ENCODE results near the gene KCNAB2.
"Not testable (repeated sequence)": the region's sequence is repeated elsewhere in the genome, so short reads cannot be mapped to it uniquely, and the experiment has no call there.

The KCNAB2 gene

GRCh38 chr1:6073480-6074053 is 27.9 kb downstream of the KCNAB2 start:
- no peak for DNase-seq (ENCODE audit: low read depth)

GRCh38 chr1:6074192-6074901 is 28.7 kb downstream of the KCNAB2 start:
- no peak overlapping the region for H3K4me3 ChIP-seq (ENCODE audit: low read depth, low read length)
- no peak for DNase-seq (ENCODE audit: low read depth)

More at GRCh38 chr1:6073480-6074053, 27.9 kb downstream of the KCNAB2 start:
- H3K4me3 ChIP-seq (ENCODE audit: low read depth, low read length) = no peak overlapping the region

GRCh38 chr1:6075748-6076147 is 30.1 kb downstream of the KCNAB2 start:
- DNase-seq (ENCODE audit: low read depth) = no peak
- H3K4me3 ChIP-seq (ENCODE audit: low read depth, low read length) = no peak overlapping the region

GRCh38 chr1:6077061-6077460 is 31.4 kb downstream of the KCNAB2 start:
- not testable (repeated sequence) for DNase-seq (ENCODE audit: low read depth); H3K4me3 ChIP-seq (ENCODE audit: low read depth, low read length)

- H3K4me3 ChIP-seq (ENCODE audit: low read depth, low read length) = no peak overlapping the region
- no peak for DNase-seq (ENCODE audit: low read depth)
Observed at GRCh38 chr1:6077506-6077905, 31.8 kb downstream of the KCNAB2 start.

- no peak overlapping the region for H3K4me3 ChIP-seq (ENCODE audit: low read depth, low read length)
- no peak for DNase-seq (ENCODE audit: low read depth)
Observed at GRCh38 chr1:6077919-6078318, 32.2 kb downstream of the KCNAB2 start.

GRCh38 chr1:6080469-6080868 is 34.8 kb downstream of the KCNAB2 start:
- no peak overlapping the region for H3K4me3 ChIP-seq (ENCODE audit: low read depth, low read length)
- no peak for DNase-seq (ENCODE audit: low read depth)

GRCh38 chr1:6081901-6082300 is 36.2 kb downstream of the KCNAB2 start:
- no peak overlapping the region for H3K4me3 ChIP-seq (ENCODE audit: low read depth, low read length)
- no peak for DNase-seq (ENCODE audit: low read depth)

GRCh38 chr1:6082430-6082971 is 36.8 kb downstream of the KCNAB2 start:
- DNase-seq (ENCODE audit: low read depth) = no peak

GRCh38 chr1:6083385-6083784 is 37.7 kb downstream of the KCNAB2 start:
- DNase-seq (ENCODE audit: low read depth) = no peak
- no peak overlapping the region for H3K4me3 ChIP-seq (ENCODE audit: low read depth, low read length)

More at GRCh38 chr1:6082430-6082971, 36.8 kb downstream of the KCNAB2 start:
- no peak overlapping the region for H3K4me3 ChIP-seq (ENCODE audit: low read depth, low read length)

- peak; percentile 2 for DNase-seq (ENCODE audit: low read depth)
- H3K4me3 ChIP-seq (ENCODE audit: low read depth, low read length) = no peak overlapping the region
Observed at GRCh38 chr1:6083801-6084446, 38.2 kb downstream of the KCNAB2 start.

GRCh38 chr1:6084781-6085495 is 39.2 kb downstream of the KCNAB2 start:
- DNase-seq (ENCODE audit: low read depth) = no peak
- H3K4me3 ChIP-seq (ENCODE audit: low read depth, low read length) = no peak overlapping the region

- no peak overlapping the region for H3K4me3 ChIP-seq (ENCODE audit: low read depth, low read length)
- no peak for DNase-seq (ENCODE audit: low read depth)
Observed at GRCh38 chr1:6085666-6086065, 40.0 kb downstream of the KCNAB2 start.

GRCh38 chr1:6086358-6086757 is 40.7 kb downstream of the KCNAB2 start:
- H3K4me3 ChIP-seq (ENCODE audit: low read depth, low read length) = no peak overlapping the region
- DNase-seq (ENCODE audit: low read depth) = no peak

- DNase-seq (ENCODE audit: low read depth) = no peak
- H3K4me3 ChIP-seq (ENCODE audit: low read depth, low read length) = no peak overlapping the region
Observed at GRCh38 chr1:6086762-6087376, 41.2 kb downstream of the KCNAB2 start.

- no peak overlapping the region for H3K4me3 ChIP-seq (ENCODE audit: low read depth, low read length)
- no peak for DNase-seq (ENCODE audit: low read depth)
Observed at GRCh38 chr1:6087377-6087772, 41.7 kb downstream of the KCNAB2 start.

- DNase-seq (ENCODE audit: low read depth) = no peak
- H3K4me3 ChIP-seq (ENCODE audit: low read depth, low read length) = no peak overlapping the region
Observed at GRCh38 chr1:6087958-6088357, 42.3 kb downstream of the KCNAB2 start.

- no peak overlapping the region for H3K4me3 ChIP-seq (ENCODE audit: low read depth, low read length)
Observed at GRCh38 chr1:6088956-6089355, 43.3 kb downstream of the KCNAB2 start.

GRCh38 chr1:6090288-6090687 is 44.6 kb downstream of the KCNAB2 start:
- no peak for DNase-seq (ENCODE audit: low read depth)
- no peak overlapping the region for H3K4me3 ChIP-seq (ENCODE audit: low read depth, low read length)

More at GRCh38 chr1:6088956-6089355, 43.3 kb downstream of the KCNAB2 start:
- DNase-seq (ENCODE audit: low read depth) = no peak
